ENCODE results near the gene RPL32.
A peak's percentile ranks its signal among the peaks of the same experiment; 100 is the strongest.

The RPL32 gene

GRCh38 chr3:12797124-12797891 lies 44.1 kb downstream of the RPL32 start:
- no peak for TF ChIP-seq EP300 (IDR thresholded peaks at IDR 0.05; ENCODE audit: borderline replicate concordance)
- TF ChIP-seq REST (IDR thresholded peaks at IDR 0.05; ENCODE audit: low read depth): no peak
- no peak for TF ChIP-seq CEBPB (IDR thresholded peaks at IDR 0.05)
- TF ChIP-seq TCF12 (IDR thresholded peaks at IDR 0.05; ENCODE audit: low read depth): no peak
- no peak for TF ChIP-seq CREB1 (IDR thresholded peaks at IDR 0.05; ENCODE audit: low read depth)
- TF ChIP-seq USF1 (IDR thresholded peaks at IDR 0.05): no peak
- TF ChIP-seq EGR1 (IDR thresholded peaks at IDR 0.05): no peak
- TF ChIP-seq FOXM1 (IDR thresholded peaks at IDR 0.05; ENCODE audit: borderline replicate concordance, low read depth): no peak
- no peak for TF ChIP-seq RAD21 (IDR thresholded peaks at IDR 0.05; ENCODE audit: low read depth)
- TF ChIP-seq NFIC (IDR thresholded peaks at IDR 0.05): no peak
- TF ChIP-seq, protein P1, sequence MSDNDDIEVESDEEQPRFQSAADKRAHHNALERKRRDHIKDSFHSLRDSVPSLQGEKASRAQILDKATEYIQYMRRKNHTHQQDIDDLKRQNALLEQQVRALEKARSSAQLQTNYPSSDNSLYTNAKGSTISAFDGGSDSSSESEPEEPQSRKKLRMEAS (IDR thresholded peaks at IDR 0.05): no peak
- TF ChIP-seq TEAD4 (IDR thresholded peaks at IDR 0.05): no peak
- no peak for TF ChIP-seq TAF1 (IDR thresholded peaks at IDR 0.05; ENCODE audit: low read depth)
- TF ChIP-seq YY1 (IDR thresholded peaks at IDR 0.05; ENCODE audit: low read depth): no peak
- no peak for TF ChIP-seq ZBTB7A (IDR thresholded peaks at IDR 0.05; ENCODE audit: low read depth)

DNA sequence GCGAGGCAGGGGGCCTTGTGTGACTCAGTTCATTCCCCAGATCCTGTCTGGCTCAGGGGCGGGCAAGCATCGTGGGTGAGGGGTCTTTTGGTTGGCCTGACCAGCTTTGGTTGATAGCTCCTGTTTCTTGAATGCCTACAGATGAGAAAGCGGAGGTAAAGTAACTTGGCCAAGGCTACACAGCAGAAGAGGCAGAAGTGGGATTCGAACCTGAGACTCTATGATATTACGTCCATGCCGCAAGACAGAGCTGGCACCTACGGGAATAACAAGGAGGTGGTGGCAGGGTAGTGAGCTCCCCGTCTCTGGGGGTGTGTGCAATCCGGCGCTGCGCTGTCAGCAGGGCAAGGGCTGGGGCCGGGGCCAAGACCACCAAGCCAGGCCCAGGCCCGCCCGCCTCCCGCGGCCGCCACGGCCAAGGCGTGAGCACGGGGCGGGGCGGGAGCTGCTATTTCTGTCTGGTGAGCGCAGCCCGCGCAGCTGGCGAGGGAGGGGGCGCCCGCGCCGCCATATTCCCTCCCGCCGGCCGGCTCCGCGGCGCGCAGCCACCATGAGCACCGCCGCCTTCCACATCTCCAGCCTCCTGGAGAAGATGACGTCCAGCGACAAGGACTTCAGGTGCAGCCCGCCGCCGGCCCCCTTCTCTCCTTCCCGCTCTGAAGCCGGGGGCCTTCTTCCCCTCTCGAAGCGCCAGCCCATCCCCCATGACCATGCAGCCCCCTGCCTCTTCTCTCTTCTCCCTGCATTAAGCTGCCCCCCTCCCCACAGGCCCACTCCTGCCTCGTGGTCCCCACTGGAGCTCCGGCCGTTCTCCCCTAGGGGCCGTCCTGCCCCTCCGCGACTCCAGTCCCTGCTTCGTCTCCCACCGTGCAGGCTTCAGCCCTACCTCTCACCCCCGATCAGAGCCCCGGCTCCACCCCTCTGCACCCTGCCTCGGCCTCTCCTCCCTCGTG lies 44.9 kb downstream of the RPL32 start, which contains the start of gene CAND2:
Gene CAND2 (plus strand): TSS at position 510 of the 953 bp plus-strand sequence. CDS start 41 bp downstream, at position 551.
- TF ChIP-seq NFIC (IDR thresholded peaks at IDR 0.05) (no peak), TAF1 (IDR thresholded peaks at IDR 0.05; ENCODE audit: low read depth) (no peak), ZBTB7A (IDR thresholded peaks at IDR 0.05; ENCODE audit: low read depth) (peak; percentile 70), EGR1 (IDR thresholded peaks at IDR 0.05) (no peak), FOXM1 (IDR thresholded peaks at IDR 0.05; ENCODE audit: borderline replicate concordance, low read depth) (no peak), YY1 (IDR thresholded peaks at IDR 0.05; ENCODE audit: low read depth) (peak; percentile 82)
- TF ChIP-seq, protein P1 (IDR thresholded peaks at IDR 0.05): 0 out of 2 replicates have a peak, but pooled peaks have one; percentile 21

DNA sequence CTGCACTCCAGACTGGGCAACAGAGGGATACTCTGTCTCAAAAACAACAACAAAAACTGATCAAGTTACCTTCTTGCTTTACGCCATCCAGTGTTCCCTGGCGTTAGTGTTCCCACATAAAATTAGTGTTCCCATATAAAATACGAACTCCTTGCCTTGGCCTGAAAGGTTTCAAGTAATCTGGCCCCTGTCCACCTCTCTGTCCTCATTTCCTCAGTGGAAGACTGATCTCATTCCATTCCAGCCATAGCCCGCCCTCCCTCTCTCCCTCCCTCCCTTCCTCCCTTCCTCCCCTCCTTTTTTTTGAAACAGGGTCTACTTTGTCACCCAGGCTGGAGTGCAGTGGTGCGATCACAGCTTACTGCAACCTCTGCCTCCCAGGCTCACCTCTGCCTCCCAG lies 47.7 kb downstream of the RPL32 start:
- TF ChIP-seq TCF12 (IDR thresholded peaks at IDR 0.05; ENCODE audit: low read depth) (no peak), ZBTB7A (IDR thresholded peaks at IDR 0.05; ENCODE audit: low read depth) (no peak)

GRCh38 chr3:12791430-12791829 lies 49.9 kb downstream of the RPL32 start:
- TF ChIP-seq REST (IDR thresholded peaks at IDR 0.05; ENCODE audit: low read depth) (no peak), CREB1 (IDR thresholded peaks at IDR 0.05; ENCODE audit: low read depth) (no peak), TEAD4 (IDR thresholded peaks at IDR 0.05) (no peak), TAF1 (IDR thresholded peaks at IDR 0.05; ENCODE audit: low read depth) (no peak), NFIC (IDR thresholded peaks at IDR 0.05) (no peak), CEBPB (IDR thresholded peaks at IDR 0.05) (no peak), FOXM1 (IDR thresholded peaks at IDR 0.05; ENCODE audit: borderline replicate concordance, low read depth) (no peak), RAD21 (IDR thresholded peaks at IDR 0.05; ENCODE audit: low read depth) (no peak), EGR1 (IDR thresholded peaks at IDR 0.05) (no peak)
- TF ChIP-seq, protein P1 (IDR thresholded peaks at IDR 0.05): no peak

- peak; percentile 40 for TF ChIP-seq RAD21 (IDR thresholded peaks at IDR 0.05; ENCODE audit: low read depth)
These were observed 54.0 kb downstream of the RPL32 start for GRCh38 chr3:12787346-12787745.

GRCh38 chr3:12785096-12785495 lies 56.3 kb downstream of the RPL32 start:
- TF ChIP-seq, protein P1 (IDR thresholded peaks at IDR 0.05): no peak
- TF ChIP-seq TAF1 (IDR thresholded peaks at IDR 0.05; ENCODE audit: low read depth) (no peak), EGR1 (IDR thresholded peaks at IDR 0.05) (no peak), CEBPB (IDR thresholded peaks at IDR 0.05) (no peak), FOXM1 (IDR thresholded peaks at IDR 0.05; ENCODE audit: borderline replicate concordance, low read depth) (no peak), USF1 (IDR thresholded peaks at IDR 0.05) (no peak), ZBTB7A (IDR thresholded peaks at IDR 0.05; ENCODE audit: low read depth) (no peak), TCF12 (IDR thresholded peaks at IDR 0.05; ENCODE audit: low read depth) (no peak), EP300 (IDR thresholded peaks at IDR 0.05; ENCODE audit: borderline replicate concordance) (no peak), CREB1 (IDR thresholded peaks at IDR 0.05; ENCODE audit: low read depth) (no peak), NFIC (IDR thresholded peaks at IDR 0.05) (no peak), REST (IDR thresholded peaks at IDR 0.05; ENCODE audit: low read depth) (no peak), TEAD4 (IDR thresholded peaks at IDR 0.05) (no peak), YY1 (IDR thresholded peaks at IDR 0.05; ENCODE audit: low read depth) (no peak)

Data from Ishikawa (cell line).